Right forelimb (tissue), 1 donor: ENCODE data around the gene PNPLA1.

Source experiments
- DNase-seq: peaks from one replicate; pipeline ENCODE4 v3.0.0-alpha.2; 2018

Gene PNPLA1

GRCh38 chr6:36269834-36270705 lies at the start of gene PNPLA1:
Gene PNPLA1 (plus strand): TSS chr6:36270060. CDS start chr6:36270460, 400 bp downstream.
- DNase-seq = no peak

- no peak for DNase-seq
These were observed 49.6 kb upstream of the PNPLA1 start for GRCh38 chr6:36220226-36220625.

- DNase-seq = no peak
These were observed 48.2 kb upstream of the PNPLA1 start for GRCh38 chr6:36221674-36222073.

- DNase-seq = no peak
These were observed 46.9 kb upstream of the PNPLA1 start for GRCh38 chr6:36222924-36223323.

- no peak for DNase-seq
These were observed 46.2 kb upstream of the PNPLA1 start for GRCh38 chr6:36223706-36224105.

GRCh38 chr6:36224918-36225461 lies 44.9 kb upstream of the PNPLA1 start:
- DNase-seq = no peak

GRCh38 chr6:36226438-36227047 lies 43.3 kb upstream of the PNPLA1 start:
- no peak for DNase-seq

- DNase-seq = no peak
These were observed 42.3 kb upstream of the PNPLA1 start for GRCh38 chr6:36227379-36228228.

GRCh38 chr6:36229223-36229622 lies 40.6 kb upstream of the PNPLA1 start:
- DNase-seq = no peak

- DNase-seq = no peak
These were observed 39.5 kb upstream of the PNPLA1 start for GRCh38 chr6:36230371-36230770.

GRCh38 chr6:36232172-36232571 lies 37.7 kb upstream of the PNPLA1 start:
- DNase-seq = no peak

GRCh38 chr6:36235309-36235708 lies 34.6 kb upstream of the PNPLA1 start:
- no peak for DNase-seq

GRCh38 chr6:36235862-36236261 lies 34.0 kb upstream of the PNPLA1 start:
- no peak for DNase-seq

- DNase-seq = no peak
These were observed 30.1 kb upstream of the PNPLA1 start for GRCh38 chr6:36239774-36240173.

- no peak for DNase-seq
These were observed 28.1 kb upstream of the PNPLA1 start for GRCh38 chr6:36241728-36242127.

- no peak for DNase-seq
These were observed 27.7 kb upstream of the PNPLA1 start for GRCh38 chr6:36242161-36242560.

- no peak for DNase-seq
These were observed 27.2 kb upstream of the PNPLA1 start for GRCh38 chr6:36242626-36243025.

GRCh38 chr6:36243562-36244212 lies 26.2 kb upstream of the PNPLA1 start:
- no peak for DNase-seq

- DNase-seq = no peak
These were observed 25.1 kb upstream of the PNPLA1 start for GRCh38 chr6:36244641-36245280.

GRCh38 chr6:36245572-36246061 lies 24.2 kb upstream of the PNPLA1 start:
- DNase-seq = no peak

GRCh38 chr6:36246506-36247268 lies 23.2 kb upstream of the PNPLA1 start:
- DNase-seq = no peak
